B cell (primary cell): ENCODE results near the gene RNASEH1.

Source experiments
- EZH2 ChIP-seq: IDR thresholded peaks from 2 replicates; pipeline ENCODE4 v1.6.1; 2012; ENCODE audit warnings: borderline replicate concordance, low read depth, mild to moderate bottlenecking, moderate library complexity, low read length; ENCODE audit not compliant: insufficient read depth, poor library complexity, severe bottlenecking
- TF ChIP-seq, protein P1 (sequence below): fragments of 200-600 bp; IDR thresholded peaks from one replicate; pipeline ENCODE4 v1.8.0; 2022; ENCODE audit warnings: antibody characterized with exemption, mild to moderate bottlenecking

DNA sequence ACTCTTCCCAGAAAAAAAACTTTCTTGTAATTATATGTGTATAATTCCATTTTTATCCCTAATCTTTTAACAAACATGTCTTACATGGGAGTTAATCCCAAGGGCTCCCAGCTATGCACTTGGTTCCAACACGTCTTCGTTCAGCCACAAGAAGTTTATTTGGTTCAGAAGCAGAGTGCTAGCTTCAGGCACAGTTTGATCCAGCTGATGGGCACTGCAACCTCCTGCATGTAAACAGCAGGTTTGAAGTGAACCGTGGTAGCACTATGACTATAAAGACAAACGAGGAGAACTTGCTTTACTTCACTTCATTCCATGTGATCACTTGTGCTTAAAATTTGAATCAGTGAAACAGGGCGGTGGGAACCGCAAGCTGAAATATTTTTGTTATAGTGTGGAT, 7.0 kb upstream of the RNASEH1 start:
- TF ChIP-seq, protein P1, sequence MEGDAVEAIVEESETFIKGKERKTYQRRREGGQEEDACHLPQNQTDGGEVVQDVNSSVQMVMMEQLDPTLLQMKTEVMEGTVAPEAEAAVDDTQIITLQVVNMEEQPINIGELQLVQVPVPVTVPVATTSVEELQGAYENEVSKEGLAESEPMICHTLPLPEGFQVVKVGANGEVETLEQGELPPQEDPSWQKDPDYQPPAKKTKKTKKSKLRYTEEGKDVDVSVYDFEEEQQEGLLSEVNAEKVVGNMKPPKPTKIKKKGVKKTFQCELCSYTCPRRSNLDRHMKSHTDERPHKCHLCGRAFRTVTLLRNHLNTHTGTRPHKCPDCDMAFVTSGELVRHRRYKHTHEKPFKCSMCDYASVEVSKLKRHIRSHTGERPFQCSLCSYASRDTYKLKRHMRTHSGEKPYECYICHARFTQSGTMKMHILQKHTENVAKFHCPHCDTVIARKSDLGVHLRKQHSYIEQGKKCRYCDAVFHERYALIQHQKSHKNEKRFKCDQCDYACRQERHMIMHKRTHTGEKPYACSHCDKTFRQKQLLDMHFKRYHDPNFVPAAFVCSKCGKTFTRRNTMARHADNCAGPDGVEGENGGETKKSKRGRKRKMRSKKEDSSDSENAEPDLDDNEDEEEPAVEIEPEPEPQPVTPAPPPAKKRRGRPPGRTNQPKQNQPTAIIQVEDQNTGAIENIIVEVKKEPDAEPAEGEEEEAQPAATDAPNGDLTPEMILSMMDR, result no peak
- TF ChIP-seq EZH2, result no peak
